H9 (cell line): ENCODE results near the gene OS9. TPM values are rescaled to one million over a fixed set of nuclear protein-coding genes. Genes with fewer than 3 reads are reported as not detected.

Experiments
- DNase-seq: peaks from one replicate; pipeline ENCODE4 v3.0.0-alpha.2; 2017
- H2AFZ ChIP-seq: one replicate; pipeline ENCODE4 v1.6.1; 2013; ENCODE audit warnings: mild to moderate bottlenecking, low read length, control low read depth, moderate library complexity
- H2AK5ac ChIP-seq: 2 replicates; pipeline ENCODE4 v1.6.1; 2013; ENCODE audit warnings: low read length, control low read depth, mixed read lengths; ENCODE audit not compliant: insufficient read length
- H2BK120ac ChIP-seq: one replicate; pipeline ENCODE4 v1.6.1; 2013; ENCODE audit warnings: low read depth, mild to moderate bottlenecking, low read length, control low read depth, inconsistent platforms; ENCODE audit not compliant: poor library complexity, severe bottlenecking
- H2BK12ac ChIP-seq: 2 replicates; pipeline ENCODE4 v1.6.1; 2013; ENCODE audit warnings: low read length, control low read depth, mixed read lengths, low read depth; ENCODE audit not compliant: insufficient read length
- H2BK15ac ChIP-seq: 2 replicates; pipeline ENCODE4 v1.6.1; 2013; ENCODE audit warnings: low read depth, low read length, control low read depth
- H2BK20ac ChIP-seq: one replicate; pipeline ENCODE4 v1.6.1; 2013; ENCODE audit warnings: low read depth, mild to moderate bottlenecking, low read length, control low read depth, inconsistent platforms; ENCODE audit not compliant: poor library complexity, severe bottlenecking
- H2BK5ac ChIP-seq: 2 replicates; pipeline ENCODE4 v1.6.1; 2013; ENCODE audit warnings: low read length, control low read depth, mixed read lengths; ENCODE audit not compliant: insufficient read length
- H3K14ac ChIP-seq: 2 replicates; pipeline ENCODE4 v1.6.1; 2013; ENCODE audit warnings: low read length, control low read depth; ENCODE audit not compliant: insufficient read depth
- H3K18ac ChIP-seq: 2 replicates; pipeline ENCODE4 v1.6.1; 2013; ENCODE audit warnings: low read depth, mild to moderate bottlenecking, mixed read lengths, low read length, control low read depth; ENCODE audit not compliant: insufficient read length
- H3K23ac ChIP-seq: 2 replicates; pipeline ENCODE4 v1.6.1; 2013; ENCODE audit warnings: low read length, control low read depth, mixed read lengths, low read depth; ENCODE audit not compliant: insufficient read length
- H3K23me2 ChIP-seq: 2 replicates; pipeline ENCODE4 v1.6.1; 2013; ENCODE audit warnings: low read depth, mild to moderate bottlenecking, mixed read lengths, low read length, control low read depth; ENCODE audit not compliant: insufficient read length, poor library complexity, severe bottlenecking
- H3K27ac ChIP-seq: 2 replicates; pipeline ENCODE4 v1.5.1; 2013; ENCODE audit warnings: low read length, control low read depth, mixed read lengths, low read depth; ENCODE audit not compliant: insufficient read length
- H3K27me3 ChIP-seq: 2 replicates; pipeline ENCODE4 v1.6.1; 2013; ENCODE audit warnings: low read length, control low read depth, inconsistent platforms; ENCODE audit not compliant: insufficient read depth
- H3K4ac ChIP-seq: 2 replicates; pipeline ENCODE4 v1.6.1; 2013; ENCODE audit warnings: low read depth, mild to moderate bottlenecking, control low read depth, inconsistent platforms, low read length, moderate library complexity
- H3K4me1 ChIP-seq: 2 replicates; pipeline ENCODE4 v1.6.1; 2013; ENCODE audit warnings: low read length, control low read depth, inconsistent platforms; ENCODE audit not compliant: insufficient read depth
- H3K4me2 ChIP-seq: 2 replicates; pipeline ENCODE4 v1.6.1; 2013; ENCODE audit warnings: low read length, control low read depth, mixed read lengths; ENCODE audit not compliant: insufficient read length, insufficient read depth
- H3K56ac ChIP-seq: 2 replicates; pipeline ENCODE4 v1.6.1; 2013; ENCODE audit warnings: low read depth, mild to moderate bottlenecking, mixed read lengths, low read length, control low read depth; ENCODE audit not compliant: insufficient read length
- H3K79me1 ChIP-seq: 2 replicates; pipeline ENCODE4 v1.6.1; 2013; ENCODE audit warnings: low read depth, mild to moderate bottlenecking, moderate library complexity, low read length, control low read depth, inconsistent platforms; ENCODE audit not compliant: insufficient read depth, poor library complexity, severe bottlenecking
- H3K79me2 ChIP-seq: 2 replicates; pipeline ENCODE4 v1.6.1; 2013; ENCODE audit warnings: low read length, control low read depth, inconsistent platforms; ENCODE audit not compliant: insufficient read depth
- H3K9ac ChIP-seq: 2 replicates; pipeline ENCODE4 v1.6.1; 2013; ENCODE audit warnings: low read length, control low read depth, mixed read lengths; ENCODE audit not compliant: insufficient read length; ENCODE audit errors: extremely low read depth
- H3K9me3 ChIP-seq: one replicate; pipeline ENCODE4 v1.6.1; 2013; ENCODE audit warnings: low read depth, low read length, inconsistent platforms; ENCODE audit not compliant: control insufficient read depth
- H3T11ph ChIP-seq: one replicate; pipeline ENCODE4 v1.6.1; 2013; ENCODE audit warnings: mild to moderate bottlenecking, low read length, control low read depth, inconsistent platforms
- H4K20me1 ChIP-seq: one replicate; pipeline ENCODE4 v1.6.1; 2013; ENCODE audit not compliant: control insufficient read depth, insufficient read length, insufficient read depth
- H4K5ac ChIP-seq: 2 replicates; pipeline ENCODE4 v1.6.1; 2013; ENCODE audit warnings: low read depth, mild to moderate bottlenecking, mixed read lengths, low read length, control low read depth; ENCODE audit not compliant: insufficient read length
- H4K8ac ChIP-seq: replicated peaks from 2 replicates; pipeline ENCODE4 v1.6.1; 2013; ENCODE audit warnings: low read length, control low read depth, mixed read lengths, low read depth; ENCODE audit not compliant: insufficient read length
- H4K91ac ChIP-seq: 2 replicates; pipeline ENCODE4 v1.6.1; 2013; ENCODE audit warnings: low read depth, mild to moderate bottlenecking, moderate library complexity, mixed read lengths, low read length, control low read depth; ENCODE audit not compliant: insufficient read length
- H3K27ac Mint-ChIP-seq, 3 experiments: 2 replicates in 2 of 3; 3 replicates in 1 of 3; pipeline ENCODE4 v1.8.0; 2020 to 2021; ENCODE audit warnings: mixed read lengths in 3 of 3, mild to moderate bottlenecking in 1 of 3, moderate library complexity in 1 of 3
- H3K27me3 Mint-ChIP-seq: 2 replicates; pipeline ENCODE4 v1.8.0; 2021; ENCODE audit warnings: low read depth, mild to moderate bottlenecking, moderate library complexity, mixed read lengths
- H3K36me3 Mint-ChIP-seq, 3 experiments: 2 replicates in 2 of 3; 3 replicates in 1 of 3; pipeline ENCODE4 v1.8.0; 2020 to 2021; ENCODE audit warnings: low read depth in 3 of 3, mixed read lengths in 3 of 3; ENCODE audit not compliant: insufficient read depth in 1 of 3
- H3K4me1 Mint-ChIP-seq, 2 experiments: 2 replicates each; pipeline ENCODE4 v1.8.0; 2020; ENCODE audit warnings: mixed read lengths in 2 of 2
- H3K4me3 Mint-ChIP-seq, 2 experiments: 2 replicates in 1 of 2; 3 replicates in 1 of 2; pipeline ENCODE4 v1.8.0; 2020 to 2021; ENCODE audit warnings: mild to moderate bottlenecking in 2 of 2, mixed read lengths in 2 of 2, moderate library complexity in 1 of 2
- H3K9me3 Mint-ChIP-seq, 2 experiments: 2 replicates in 1 of 2; 3 replicates in 1 of 2; pipeline ENCODE4 v1.8.0; 2020; ENCODE audit warnings: mild to moderate bottlenecking in 2 of 2, mixed read lengths in 2 of 2, moderate library complexity in 1 of 2
- WGBS: extraction: QIAGEN DNeasy Blood & Tissue Kit; methylation state at CpG from one replicate; pipeline ENCODE4 v1.1.7; 2013; ENCODE audit warnings: missing lambda C conversion rate, low lambda C conversion rate, mixed read lengths; ENCODE audit not compliant: insufficient read length; ENCODE audit errors: extremely low coverage; 5-methylcytosine and 5-hydroxymethylcytosine counted together
- total RNA-seq: library from RNA; stranded (reverse); gene quantifications from 2 replicates; pipeline ENCODE4 v1.2.1, GENCODE V29; 2021
- TF ChIP-seq, protein P1 (sequence below): fragments of 200-600 bp; sonication (generic); conservative IDR thresholded peaks from 3 replicates; pipeline ENCODE4 v1.8.0; 2021; ENCODE audit warnings: antibody characterized with exemption, mild to moderate bottlenecking

OS9 gene
- total RNA-seq, 1 experiment from 2014 or later = 112 TPM

DNA sequence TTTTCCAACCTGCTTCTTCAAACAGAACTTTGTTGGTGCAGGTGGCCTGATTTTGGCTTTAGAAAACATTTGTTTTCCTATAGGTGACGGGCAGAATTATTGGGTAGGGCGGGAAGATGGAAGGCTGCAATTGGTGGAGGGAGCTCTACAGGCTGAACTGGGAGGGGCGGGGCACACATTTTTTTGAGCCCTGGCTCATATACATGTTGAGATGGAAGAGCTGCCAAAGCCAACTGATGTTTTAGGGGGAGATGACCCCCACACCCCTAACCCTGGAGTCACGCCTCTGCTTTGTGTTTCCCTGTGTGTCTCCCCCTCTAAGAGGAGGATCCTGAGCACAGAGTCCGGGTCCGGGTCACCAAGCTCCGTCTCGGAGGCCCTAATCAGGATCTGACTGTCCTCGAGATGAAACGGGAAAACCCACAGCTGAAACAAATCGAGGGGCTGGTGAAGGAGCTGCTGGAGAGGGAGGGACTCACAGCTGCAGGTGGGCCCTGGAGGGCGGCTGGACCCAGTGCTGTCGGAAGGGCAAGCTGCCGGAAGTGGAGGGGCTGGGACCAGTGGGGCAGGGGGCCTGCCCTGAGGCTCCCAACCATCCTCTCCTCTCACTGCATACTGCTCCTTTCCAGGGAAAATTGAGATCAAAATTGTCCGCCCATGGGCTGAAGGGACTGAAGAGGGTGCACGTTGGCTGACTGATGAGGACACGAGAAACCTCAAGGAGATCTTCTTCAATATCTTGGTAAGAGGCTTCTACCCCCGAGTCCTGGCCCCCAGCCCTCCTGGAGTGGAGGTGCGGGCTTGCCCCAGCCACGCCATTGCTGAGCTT is 26.1 kb downstream of the OS9 start:
- Histone ChIP-seq H3T11ph (no peak overlapping the region), H2AK5ac (no peak overlapping the region), H3K9ac (no peak overlapping the region), H2BK5ac (no peak overlapping the region), H3K18ac (no peak overlapping the region), H3K4me2 (no peak overlapping the region), H3K27me3 (no peaks in the 10 kb centered on the region; the same call in 1 of the 2 replicates), H4K91ac (no peak overlapping the region), H4K5ac (no peak overlapping the region), H3K14ac (no peak overlapping the region), H4K20me1 (no peaks in the 10 kb centered on the region), H3K27ac (no peak overlapping the region), H2BK15ac (no peak overlapping the region), H2BK20ac (no peak overlapping the region), H2BK120ac (no peak overlapping the region), H3K23me2 (no peaks in the 10 kb centered on the region), H3K23ac (no peak overlapping the region), H3K9me3 (no peaks in the 10 kb centered on the region), H3K4me1 (no peaks in the 10 kb centered on the region), H3K79me2 (no peaks in the 10 kb centered on the region), H3K4ac (no peak overlapping the region), H4K8ac (no peak overlapping the region), H3K56ac (no peak overlapping the region), H2BK12ac (no peak overlapping the region), H2AFZ (no peak overlapping the region), H3K79me1 (no peaks in the 10 kb centered on the region)
- Mint-ChIP-seq H3K4me3 (no peak overlapping the region), H3K4me1 (peaks cover 2 to 3% of the 10 kb centered on the region in 2 experiments; a peak in 3 of 4 replicates), H3K9me3 (no peaks in the 10 kb centered on the region), H3K27me3 (peaks cover 20% of the 10 kb centered on the region), H3K36me3 (peaks cover 14 to 52% (median 23%) of the 10 kb centered on the region in 3 experiments), H3K27ac (no peak overlapping the region)
- TF ChIP-seq, protein P1, sequence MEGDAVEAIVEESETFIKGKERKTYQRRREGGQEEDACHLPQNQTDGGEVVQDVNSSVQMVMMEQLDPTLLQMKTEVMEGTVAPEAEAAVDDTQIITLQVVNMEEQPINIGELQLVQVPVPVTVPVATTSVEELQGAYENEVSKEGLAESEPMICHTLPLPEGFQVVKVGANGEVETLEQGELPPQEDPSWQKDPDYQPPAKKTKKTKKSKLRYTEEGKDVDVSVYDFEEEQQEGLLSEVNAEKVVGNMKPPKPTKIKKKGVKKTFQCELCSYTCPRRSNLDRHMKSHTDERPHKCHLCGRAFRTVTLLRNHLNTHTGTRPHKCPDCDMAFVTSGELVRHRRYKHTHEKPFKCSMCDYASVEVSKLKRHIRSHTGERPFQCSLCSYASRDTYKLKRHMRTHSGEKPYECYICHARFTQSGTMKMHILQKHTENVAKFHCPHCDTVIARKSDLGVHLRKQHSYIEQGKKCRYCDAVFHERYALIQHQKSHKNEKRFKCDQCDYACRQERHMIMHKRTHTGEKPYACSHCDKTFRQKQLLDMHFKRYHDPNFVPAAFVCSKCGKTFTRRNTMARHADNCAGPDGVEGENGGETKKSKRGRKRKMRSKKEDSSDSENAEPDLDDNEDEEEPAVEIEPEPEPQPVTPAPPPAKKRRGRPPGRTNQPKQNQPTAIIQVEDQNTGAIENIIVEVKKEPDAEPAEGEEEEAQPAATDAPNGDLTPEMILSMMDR = no peak
- no peak for DNase-seq
- WGBS = no CpG with 5 or more reads among the region's 20 CpGs
